ENCODE data around the gene TRAM2. TPM values are rescaled to one million over a fixed set of nuclear protein-coding genes. Genes with fewer than 3 reads are reported as not detected.

TRAM2 gene
- total and polyA plus RNA-seq, 2 of the 13 experiments (the other 11 are each of a cell fraction or from before 2014, with no cell fraction given), result 49.1 to 72.5 TPM

DNA sequence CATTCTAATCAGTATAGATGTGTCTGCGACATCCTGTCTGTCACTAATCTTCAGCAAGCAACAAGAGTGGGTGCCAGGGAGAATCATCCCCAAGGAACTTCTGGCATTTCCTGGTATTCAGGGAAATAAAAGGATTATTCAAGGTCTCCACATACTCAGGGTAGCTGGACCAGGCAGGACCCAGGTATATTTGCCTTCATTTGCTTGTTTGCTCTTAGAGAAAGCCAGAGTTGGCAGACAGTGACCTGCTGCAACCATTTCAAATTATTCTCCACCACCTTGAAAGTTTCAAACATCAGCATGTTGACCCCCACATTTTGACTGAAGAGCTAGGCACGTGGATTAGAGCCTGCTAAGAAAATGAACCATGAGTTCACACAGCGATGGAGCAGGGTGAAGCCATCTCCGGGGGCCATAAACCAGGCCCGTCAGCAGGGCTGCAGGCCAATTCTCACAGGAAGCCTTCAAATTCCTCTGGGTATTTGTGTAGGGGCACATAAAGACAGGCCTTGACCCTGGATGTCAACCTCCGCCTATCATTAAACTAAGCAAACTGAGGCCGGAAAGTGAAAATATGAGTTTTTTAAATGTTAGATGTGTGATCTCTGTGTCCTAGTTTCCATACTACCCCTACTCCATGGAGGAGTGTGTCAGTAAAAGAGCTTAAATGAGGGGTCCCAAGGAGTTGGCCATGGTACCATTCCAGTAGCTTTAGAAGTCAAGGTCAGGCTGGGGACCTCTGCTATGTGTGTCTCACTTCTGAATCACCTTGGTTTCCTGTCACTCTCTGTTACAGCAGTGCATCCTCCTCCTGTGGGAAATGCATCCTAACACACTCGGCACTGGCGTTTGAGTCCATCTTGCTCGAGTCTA is 32.9 kb downstream of the TRAM2 start (continued):
- TF ChIP-seq, protein P1, sequence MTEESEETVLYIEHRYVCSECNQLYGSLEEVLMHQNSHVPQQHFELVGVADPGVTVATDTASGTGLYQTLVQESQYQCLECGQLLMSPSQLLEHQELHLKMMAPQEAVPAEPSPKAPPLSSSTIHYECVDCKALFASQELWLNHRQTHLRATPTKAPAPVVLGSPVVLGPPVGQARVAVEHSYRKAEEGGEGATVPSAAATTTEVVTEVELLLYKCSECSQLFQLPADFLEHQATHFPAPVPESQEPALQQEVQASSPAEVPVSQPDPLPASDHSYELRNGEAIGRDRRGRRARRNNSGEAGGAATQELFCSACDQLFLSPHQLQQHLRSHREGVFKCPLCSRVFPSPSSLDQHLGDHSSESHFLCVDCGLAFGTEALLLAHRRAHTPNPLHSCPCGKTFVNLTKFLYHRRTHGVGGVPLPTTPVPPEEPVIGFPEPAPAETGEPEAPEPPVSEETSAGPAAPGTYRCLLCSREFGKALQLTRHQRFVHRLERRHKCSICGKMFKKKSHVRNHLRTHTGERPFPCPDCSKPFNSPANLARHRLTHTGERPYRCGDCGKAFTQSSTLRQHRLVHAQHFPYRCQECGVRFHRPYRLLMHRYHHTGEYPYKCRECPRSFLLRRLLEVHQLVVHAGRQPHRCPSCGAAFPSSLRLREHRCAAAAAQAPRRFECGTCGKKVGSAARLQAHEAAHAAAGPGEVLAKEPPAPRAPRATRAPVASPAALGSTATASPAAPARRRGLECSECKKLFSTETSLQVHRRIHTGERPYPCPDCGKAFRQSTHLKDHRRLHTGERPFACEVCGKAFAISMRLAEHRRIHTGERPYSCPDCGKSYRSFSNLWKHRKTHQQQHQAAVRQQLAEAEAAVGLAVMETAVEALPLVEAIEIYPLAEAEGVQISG (CRISPR knock-in tag; IDR thresholded peaks at IDR 0.05), result peak; percentile 70; the same call in 1 of the 2 replicates
- no peak for TF ChIP-seq NAIF1 (CRISPR knock-in tag; IDR thresholded peaks at IDR 0.05; ENCODE audit: borderline replicate concordance)
- TF ChIP-seq, protein P2, sequence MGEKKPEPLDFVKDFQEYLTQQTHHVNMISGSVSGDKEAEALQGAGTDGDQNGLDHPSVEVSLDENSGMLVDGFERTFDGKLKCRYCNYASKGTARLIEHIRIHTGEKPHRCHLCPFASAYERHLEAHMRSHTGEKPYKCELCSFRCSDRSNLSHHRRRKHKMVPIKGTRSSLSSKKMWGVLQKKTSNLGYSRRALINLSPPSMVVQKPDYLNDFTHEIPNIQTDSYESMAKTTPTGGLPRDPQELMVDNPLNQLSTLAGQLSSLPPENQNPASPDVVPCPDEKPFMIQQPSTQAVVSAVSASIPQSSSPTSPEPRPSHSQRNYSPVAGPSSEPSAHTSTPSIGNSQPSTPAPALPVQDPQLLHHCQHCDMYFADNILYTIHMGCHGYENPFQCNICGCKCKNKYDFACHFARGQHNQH (CRISPR knock-in tag; IDR thresholded peaks at IDR 0.05), result peak; percentile 27; the same call in 1 of the 2 replicates
- TF ChIP-seq, protein P3, sequence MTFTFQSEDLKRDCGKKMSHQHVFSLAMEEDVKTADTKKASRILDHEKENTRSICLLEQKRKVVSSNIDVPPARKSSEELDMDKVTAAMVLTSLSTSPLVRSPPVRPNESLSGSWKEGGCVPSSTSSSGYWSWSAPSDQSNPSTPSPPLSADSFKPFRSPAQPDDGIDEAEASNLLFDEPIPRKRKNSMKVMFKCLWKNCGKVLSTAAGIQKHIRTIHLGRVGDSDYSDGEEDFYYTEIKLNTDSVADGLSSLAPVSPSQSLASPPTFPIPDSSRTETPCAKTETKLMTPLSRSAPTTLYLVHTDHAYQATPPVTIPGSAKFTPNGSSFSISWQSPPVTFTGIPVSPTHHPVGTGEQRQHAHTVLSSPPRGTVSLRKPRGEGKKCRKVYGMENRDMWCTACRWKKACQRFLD (CRISPR knock-in tag; IDR thresholded peaks at IDR 0.05; ENCODE audit: borderline replicate concordance), result no peak
- TF ChIP-seq SSRP1 (CRISPR knock-in tag; IDR thresholded peaks at IDR 0.05), result peak; percentile 99
- TF ChIP-seq FOXP1 (IDR thresholded peaks at IDR 0.05), result no peak
- TF ChIP-seq FOXP1 (CRISPR knock-in tag; IDR thresholded peaks at IDR 0.05), result peak; percentile 57; the same call in 1 of the 2 replicates
- no peak for TF ChIP-seq ATF7 (IDR thresholded peaks at IDR 0.05)
- peak; percentile 59; the same call in 1 of the 2 replicates for TF ChIP-seq ATF7 (CRISPR knock-in tag; IDR thresholded peaks at IDR 0.05)
- TF ChIP-seq, protein P4, sequence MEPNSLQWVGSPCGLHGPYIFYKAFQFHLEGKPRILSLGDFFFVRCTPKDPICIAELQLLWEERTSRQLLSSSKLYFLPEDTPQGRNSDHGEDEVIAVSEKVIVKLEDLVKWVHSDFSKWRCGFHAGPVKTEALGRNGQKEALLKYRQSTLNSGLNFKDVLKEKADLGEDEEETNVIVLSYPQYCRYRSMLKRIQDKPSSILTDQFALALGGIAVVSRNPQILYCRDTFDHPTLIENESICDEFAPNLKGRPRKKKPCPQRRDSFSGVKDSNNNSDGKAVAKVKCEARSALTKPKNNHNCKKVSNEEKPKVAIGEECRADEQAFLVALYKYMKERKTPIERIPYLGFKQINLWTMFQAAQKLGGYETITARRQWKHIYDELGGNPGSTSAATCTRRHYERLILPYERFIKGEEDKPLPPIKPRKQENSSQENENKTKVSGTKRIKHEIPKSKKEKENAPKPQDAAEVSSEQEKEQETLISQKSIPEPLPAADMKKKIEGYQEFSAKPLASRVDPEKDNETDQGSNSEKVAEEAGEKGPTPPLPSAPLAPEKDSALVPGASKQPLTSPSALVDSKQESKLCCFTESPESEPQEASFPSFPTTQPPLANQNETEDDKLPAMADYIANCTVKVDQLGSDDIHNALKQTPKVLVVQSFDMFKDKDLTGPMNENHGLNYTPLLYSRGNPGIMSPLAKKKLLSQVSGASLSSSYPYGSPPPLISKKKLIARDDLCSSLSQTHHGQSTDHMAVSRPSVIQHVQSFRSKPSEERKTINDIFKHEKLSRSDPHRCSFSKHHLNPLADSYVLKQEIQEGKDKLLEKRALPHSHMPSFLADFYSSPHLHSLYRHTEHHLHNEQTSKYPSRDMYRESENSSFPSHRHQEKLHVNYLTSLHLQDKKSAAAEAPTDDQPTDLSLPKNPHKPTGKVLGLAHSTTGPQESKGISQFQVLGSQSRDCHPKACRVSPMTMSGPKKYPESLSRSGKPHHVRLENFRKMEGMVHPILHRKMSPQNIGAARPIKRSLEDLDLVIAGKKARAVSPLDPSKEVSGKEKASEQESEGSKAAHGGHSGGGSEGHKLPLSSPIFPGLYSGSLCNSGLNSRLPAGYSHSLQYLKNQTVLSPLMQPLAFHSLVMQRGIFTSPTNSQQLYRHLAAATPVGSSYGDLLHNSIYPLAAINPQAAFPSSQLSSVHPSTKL (CRISPR knock-in tag; IDR thresholded peaks at IDR 0.05), result peak; percentile 90
- peak; percentile 73 for TF ChIP-seq TCF7 (IDR thresholded peaks at IDR 0.05; ENCODE audit: low read depth)
- TF ChIP-seq ATF1 (CRISPR knock-in tag; IDR thresholded peaks at IDR 0.05), result 0 out of 2 replicates have a peak, but pooled peaks have one; percentile 49
- TF ChIP-seq, protein P5, sequence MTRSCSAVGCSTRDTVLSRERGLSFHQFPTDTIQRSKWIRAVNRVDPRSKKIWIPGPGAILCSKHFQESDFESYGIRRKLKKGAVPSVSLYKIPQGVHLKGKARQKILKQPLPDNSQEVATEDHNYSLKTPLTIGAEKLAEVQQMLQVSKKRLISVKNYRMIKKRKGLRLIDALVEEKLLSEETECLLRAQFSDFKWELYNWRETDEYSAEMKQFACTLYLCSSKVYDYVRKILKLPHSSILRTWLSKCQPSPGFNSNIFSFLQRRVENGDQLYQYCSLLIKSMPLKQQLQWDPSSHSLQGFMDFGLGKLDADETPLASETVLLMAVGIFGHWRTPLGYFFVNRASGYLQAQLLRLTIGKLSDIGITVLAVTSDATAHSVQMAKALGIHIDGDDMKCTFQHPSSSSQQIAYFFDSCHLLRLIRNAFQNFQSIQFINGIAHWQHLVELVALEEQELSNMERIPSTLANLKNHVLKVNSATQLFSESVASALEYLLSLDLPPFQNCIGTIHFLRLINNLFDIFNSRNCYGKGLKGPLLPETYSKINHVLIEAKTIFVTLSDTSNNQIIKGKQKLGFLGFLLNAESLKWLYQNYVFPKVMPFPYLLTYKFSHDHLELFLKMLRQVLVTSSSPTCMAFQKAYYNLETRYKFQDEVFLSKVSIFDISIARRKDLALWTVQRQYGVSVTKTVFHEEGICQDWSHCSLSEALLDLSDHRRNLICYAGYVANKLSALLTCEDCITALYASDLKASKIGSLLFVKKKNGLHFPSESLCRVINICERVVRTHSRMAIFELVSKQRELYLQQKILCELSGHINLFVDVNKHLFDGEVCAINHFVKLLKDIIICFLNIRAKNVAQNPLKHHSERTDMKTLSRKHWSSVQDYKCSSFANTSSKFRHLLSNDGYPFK (CRISPR knock-in tag; IDR thresholded peaks at IDR 0.05; ENCODE audit: borderline replicate concordance), result 0 out of 2 replicates have a peak, but pooled peaks have one; percentile 30
- peak; percentile 97 for TF ChIP-seq NR2F2 (IDR thresholded peaks at IDR 0.05; ENCODE audit: borderline replicate concordance, low read depth)
- TF ChIP-seq, protein P6, sequence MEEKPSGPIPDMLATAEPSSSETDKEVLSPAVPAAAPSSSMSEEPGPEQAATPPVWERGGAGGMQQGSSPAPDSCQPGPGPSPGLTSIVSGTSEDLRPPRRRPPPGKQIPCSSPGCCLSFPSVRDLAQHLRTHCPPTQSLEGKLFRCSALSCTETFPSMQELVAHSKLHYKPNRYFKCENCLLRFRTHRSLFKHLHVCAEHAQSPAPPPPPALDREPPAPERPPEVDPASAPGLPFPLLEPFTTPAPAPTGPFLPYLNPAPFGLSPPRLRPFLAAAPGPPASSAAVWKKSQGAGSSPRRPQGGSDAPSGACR (CRISPR knock-in tag; IDR thresholded peaks at IDR 0.05), result peak; percentile 29
- no peak for TF ChIP-seq ZNF616 (CRISPR knock-in tag; IDR thresholded peaks at IDR 0.05; ENCODE audit: low read depth)

Data from HepG2 (cell line).